Stimulated activated CD4-positive, alpha-beta T cell treated with anti-CD3 and anti-CD28 coated beads, Interleukin-15, amount 100 ng/mL, for 24 hours (primary cell): ENCODE data around the gene PTDSS2.

Source experiments
- DNase-seq: peaks from one replicate; pipeline ENCODE4 v3.0.0-alpha.2; 2020

PTDSS2 gene

DNA sequence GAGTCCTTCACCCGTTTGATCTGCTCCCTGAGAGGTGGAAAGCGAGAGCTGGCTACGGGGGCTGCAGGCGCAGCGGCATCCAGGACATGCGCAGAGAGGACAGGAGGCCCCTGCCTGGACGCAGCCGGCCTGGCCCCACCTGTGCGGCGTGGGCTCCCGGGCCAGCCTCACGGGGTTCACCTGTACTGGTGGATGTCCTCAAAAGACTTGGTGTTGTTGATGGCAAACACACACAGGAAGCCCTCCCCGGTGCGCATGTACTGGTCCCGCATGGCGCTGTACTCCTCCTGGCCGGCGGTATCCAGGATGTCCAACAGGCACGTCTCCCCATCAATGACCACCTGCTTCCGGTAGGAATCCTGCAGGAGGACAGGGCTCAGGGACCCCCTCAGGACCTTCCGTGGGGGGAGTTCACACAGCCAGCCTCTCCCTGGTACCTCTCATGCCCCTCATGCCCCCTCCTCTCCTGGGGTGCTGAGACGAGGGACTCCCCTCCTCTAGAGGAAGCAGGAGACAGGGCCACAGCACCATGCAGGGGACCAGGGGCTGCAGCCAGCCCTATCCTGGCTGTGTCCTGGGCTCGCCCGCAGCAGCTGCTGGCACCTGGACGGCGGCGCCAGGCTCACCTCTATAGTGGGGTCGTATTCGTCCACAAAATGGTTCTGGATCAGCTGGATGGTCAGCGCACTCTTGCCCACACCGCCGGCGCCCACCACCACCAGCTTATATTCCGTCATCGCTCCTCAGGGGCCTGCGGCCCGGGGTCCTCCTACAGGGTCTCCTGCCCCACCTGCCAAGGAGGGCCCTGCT, 83.7 kb downstream of the PTDSS2 start:
- DNase-seq = no peak

- DNase-seq = peak; percentile 55
Observed at GRCh38 chr11:534396-535209, 84.5 kb downstream of the PTDSS2 start.

GRCh38 chr11:535210-535518, 85.1 kb downstream of the PTDSS2 start:
- DNase-seq = no peak

DNA sequence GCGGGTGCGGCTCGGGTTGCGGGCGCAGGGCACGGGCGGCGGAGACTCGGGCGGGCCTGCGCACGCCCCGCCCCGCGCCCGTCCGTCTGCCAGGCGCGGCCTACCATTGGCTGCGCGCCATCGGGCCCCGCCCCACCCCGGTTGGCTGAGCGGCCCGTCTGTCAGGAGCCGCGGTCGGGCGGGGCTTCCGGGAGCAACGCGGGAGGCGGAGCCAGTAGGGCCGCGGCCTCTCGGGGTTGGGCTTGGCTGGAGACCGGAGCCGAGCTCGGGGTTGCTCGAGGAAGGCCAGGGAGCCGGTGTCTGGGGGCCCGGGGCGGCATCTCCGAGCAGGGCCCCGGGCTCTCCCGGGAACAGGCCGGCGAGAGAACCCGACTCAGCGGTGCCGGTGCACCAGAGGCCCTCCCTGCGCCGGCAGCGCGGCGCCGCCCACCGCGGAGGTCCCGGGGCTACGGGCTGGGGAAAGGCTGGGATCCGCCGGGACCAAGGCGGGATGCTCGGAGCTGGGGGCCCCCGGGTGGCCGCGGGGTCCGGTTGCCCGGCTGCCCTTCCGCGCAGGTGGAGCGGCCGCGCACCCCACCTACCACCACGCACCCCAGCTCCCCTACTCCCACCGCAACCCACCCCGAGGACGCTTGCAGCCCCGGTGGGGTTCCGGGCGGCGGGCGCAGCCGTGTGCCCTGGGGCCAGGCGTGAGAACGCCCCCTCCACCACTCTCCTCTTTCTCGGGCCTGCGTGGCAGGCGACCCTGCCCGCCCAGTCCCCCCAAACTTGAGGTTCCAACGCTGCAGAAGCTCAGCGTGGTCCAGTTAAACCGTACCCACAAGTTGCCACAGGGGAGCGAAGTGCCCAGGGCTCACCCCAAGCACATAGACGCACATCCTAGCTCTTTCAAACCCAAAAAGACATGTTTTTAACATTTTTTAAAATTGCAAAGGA, 85.7 kb downstream of the PTDSS2 start, which contains the start of gene HRAS:
HRAS (minus strand) TSS at position 58 of the 936 bp plus-strand sequence.
- DNase-seq = peak; percentile 97

GRCh38 chr11:536841-537621, 87.0 kb downstream of the PTDSS2 start, which contains the start of gene LRRC56:
Gene LRRC56 (plus strand): TSS chr11:537527. CDS start chr11:540685, 3,158 bp downstream.
- DNase-seq = peak; percentile 93

- no peak for DNase-seq
Observed at GRCh38 chr11:537622-538430, 87.7 kb downstream of the PTDSS2 start.

DNA sequence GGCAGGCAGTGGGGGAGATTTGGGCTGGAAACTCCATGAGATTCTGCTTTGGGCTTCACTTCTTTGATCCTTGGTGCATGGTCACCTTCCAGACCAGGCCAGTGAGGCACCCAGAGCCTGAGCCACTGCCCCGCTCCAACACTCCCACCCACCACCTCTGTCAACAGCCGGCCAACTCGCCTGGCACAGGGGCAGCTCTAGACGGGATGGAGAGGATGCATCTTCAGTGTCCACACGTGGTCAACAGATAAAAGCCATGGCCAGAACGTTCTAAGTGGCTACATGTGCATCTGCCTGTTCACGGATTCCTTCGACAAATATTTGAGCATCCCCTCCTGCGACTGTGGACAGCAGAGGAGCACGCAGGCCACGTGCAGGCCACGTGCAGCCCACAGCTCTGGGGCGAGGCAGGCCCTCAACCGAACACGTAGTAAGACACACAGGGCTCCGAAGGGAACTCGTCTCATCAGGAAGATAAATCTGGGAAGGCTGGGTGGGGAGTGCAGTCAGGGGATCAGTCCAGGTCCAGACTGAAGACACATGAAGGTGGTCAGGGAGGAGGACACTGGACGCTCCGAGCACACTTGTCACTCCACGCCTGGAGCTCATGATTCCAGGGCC, 88.5 kb downstream of the PTDSS2 start:
- DNase-seq = no peak

GRCh38 chr11:539971-540481, 89.9 kb downstream of the PTDSS2 start:
- DNase-seq = no peak
